A673 (cell line): ENCODE measurements around the gene ULBP1. TPM values are rescaled to one million over a fixed set of nuclear protein-coding genes. Genes with fewer than 3 reads are reported as not detected.
"Not testable (repeated sequence)": the region's sequence is repeated elsewhere in the genome, so short reads cannot be mapped to it uniquely, and the experiment has no call there.

Experiments
- BruUV-seq: library from RNA; stranded (reverse); fragments of 400-500 nt; replicated peaks from 2 replicates; lab custom pipeline; 2021; lab: Mats Ljungman, UMichigan
- CTCF ChIA-PET: fragments of 300-600 bp; sonication (Branson Sonifier 250); formaldehyde crosslinking; loops from one replicate; lab custom pipeline; 2022; ENCODE audit warnings: antibody characterized with exemption; lab: Charles Lee
- POLR2A ChIA-PET: fragments of 300-600 bp; sonication (Branson Sonifier 250); formaldehyde crosslinking; loops from one replicate; lab custom pipeline; 2022; ENCODE audit warnings: antibody characterized with exemption; ENCODE audit not compliant: low non-redundant PET; lab: Charles Lee
- DNase-seq: peaks from one replicate; pipeline ENCODE4 v3.0.0-alpha.2; 2015; ENCODE audit warnings: low spot score
- H3K27ac ChIP-seq: fragments of 200-600 bp; sonication (generic); 2 replicates; pipeline ENCODE4 v1.5.1; 2016; ENCODE audit warnings: mixed run types, low read depth, mild to moderate bottlenecking, mixed read lengths, antibody characterized with exemption, low read length; ENCODE audit not compliant: poor library complexity, severe bottlenecking
- H3K27me3 ChIP-seq: fragments of 200-600 bp; sonication (generic); replicated peaks from 2 replicates; pipeline ENCODE4 v1.6.1; 2017; ENCODE audit warnings: mixed run types, low read depth, mild to moderate bottlenecking, mixed read lengths, antibody characterized with exemption, low read length; ENCODE audit not compliant: insufficient read depth, poor library complexity
- H3K36me3 ChIP-seq: fragments of 200-600 bp; sonication (generic); 2 replicates; pipeline ENCODE4 v1.6.1; 2016; ENCODE audit warnings: mixed run types, mild to moderate bottlenecking, mixed read lengths, antibody characterized with exemption, low read length; ENCODE audit not compliant: insufficient read depth, poor library complexity, severe bottlenecking
- H3K4me1 ChIP-seq: fragments of 200-600 bp; sonication (generic); 2 replicates; pipeline ENCODE4 v1.6.1; 2017; ENCODE audit warnings: mixed run types, mild to moderate bottlenecking, mixed read lengths, antibody characterized with exemption, low read length; ENCODE audit not compliant: insufficient read depth, poor library complexity, severe bottlenecking
- H3K4me3 ChIP-seq: fragments of 200-600 bp; sonication (generic); 2 replicates; pipeline ENCODE4 v1.5.1; 2016; ENCODE audit warnings: low read depth, mixed run types, mild to moderate bottlenecking, mixed read lengths, low read length; ENCODE audit not compliant: poor library complexity, severe bottlenecking
- H3K9me3 ChIP-seq: fragments of 200-600 bp; sonication (generic); 2 replicates; pipeline ENCODE4 v1.6.1; 2016; ENCODE audit warnings: mixed run types, low read depth, mild to moderate bottlenecking, mixed read lengths, antibody characterized with exemption, low read length; ENCODE audit not compliant: poor library complexity, severe bottlenecking
- EZH2 ChIP-seq: fragments of 200-600 bp; sonication (generic); IDR thresholded peaks from 2 replicates; pipeline ENCODE4 v1.6.1; 2017; ENCODE audit warnings: borderline replicate concordance, low read depth, mild to moderate bottlenecking, mixed read lengths, antibody characterized with exemption, low read length; ENCODE audit not compliant: poor library complexity, severe bottlenecking
- intact Hi-C: fragments of 100-400 bp; cut with micrococcal nuclease; formaldehyde crosslinking; loops from one replicate; pipeline ENCODE4 v1.10.0; 2022; ENCODE audit not compliant: unreplicated experiment
- total RNA-seq: library from RNA; stranded (reverse); gene quantifications from 2 replicates; pipeline ENCODE4 v1.2.3, GENCODE V29; 2021
- TF ChIP-seq, protein P1 (sequence below): fragments of 300-800, 200-600 bp; sonication (generic); conservative IDR thresholded peaks from 2 replicates; pipeline ENCODE4 v1.5.1; 2017; ENCODE audit warnings: low read depth, mild to moderate bottlenecking, antibody characterized with exemption, low read length, moderate library complexity, mixed read lengths

Gene ULBP1
- total RNA-seq, 1 experiment from 2014 or later, result 5.2 TPM

DNA sequence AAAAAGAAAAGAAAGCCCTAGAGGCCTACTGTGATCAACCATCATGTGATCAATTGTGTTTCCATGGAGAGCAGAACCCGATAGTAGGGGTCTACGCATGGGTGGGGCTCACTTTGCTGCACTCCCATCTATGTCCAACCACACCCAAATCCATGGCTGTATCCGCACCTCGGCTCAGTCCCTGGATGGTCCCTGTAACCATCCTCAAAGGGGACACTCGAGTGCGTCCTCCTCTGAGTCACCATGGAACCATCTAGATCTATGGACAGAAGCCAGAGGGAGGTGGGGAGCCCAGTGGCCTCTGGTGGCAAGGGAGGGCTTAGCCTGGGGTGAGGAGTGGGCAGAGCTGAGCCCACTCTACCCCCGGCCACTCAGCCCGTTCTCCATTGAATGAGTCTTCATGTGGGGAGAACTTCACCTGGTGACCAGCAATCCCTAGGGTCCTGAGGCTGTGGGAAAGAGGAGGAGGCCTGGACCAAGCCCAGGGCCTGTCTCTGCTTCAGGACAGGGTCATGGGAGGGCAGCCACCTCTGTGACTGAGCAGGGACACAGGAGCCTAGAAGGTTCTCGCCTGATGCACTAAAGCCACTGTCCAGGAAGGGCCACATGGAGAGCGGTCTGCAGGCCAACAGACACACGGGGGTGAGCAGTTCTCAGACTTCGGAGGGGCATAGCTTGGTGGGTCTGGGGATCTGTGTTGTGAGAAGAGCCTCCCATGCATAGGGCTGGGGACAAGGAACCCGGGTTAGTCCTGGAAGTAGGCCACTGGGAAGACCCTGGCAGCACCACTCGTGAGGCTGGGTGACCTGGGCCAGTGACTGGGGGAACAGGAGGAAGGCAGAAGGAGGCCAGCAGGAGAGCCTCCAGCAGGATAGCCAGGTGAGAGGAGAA, 42.3 kb downstream of the ULBP1 start:
- POLR2A ChIA-PET, result interaction anchor here (0.5 kb wide), 1 partner anchor 176 kb away, joined by 28 read pairs; no protein-coding TSS in a partner anchor
- H3K4me3 ChIP-seq, result peak overlapping the region; percentile 79
- no peaks in the 10 kb centered on the region for H3K9me3 ChIP-seq
- CTCF ChIA-PET, result interaction anchor here (0.5 to 1.6 kb wide), 2 partner anchors 11 to 412 kb away, joined by 3 to 5 read pairs; no protein-coding TSS in a partner anchor
- intact Hi-C loops, result no loop called here
- no peak for DNase-seq
- no peaks in the 10 kb centered on the region for H3K4me1 ChIP-seq
- peaks cover 9% of the 10 kb centered on the region for H3K27me3 ChIP-seq
- BruUV-seq, result no TSS peak
- no peak for TF ChIP-seq EZH2
- TF ChIP-seq, protein P1, sequence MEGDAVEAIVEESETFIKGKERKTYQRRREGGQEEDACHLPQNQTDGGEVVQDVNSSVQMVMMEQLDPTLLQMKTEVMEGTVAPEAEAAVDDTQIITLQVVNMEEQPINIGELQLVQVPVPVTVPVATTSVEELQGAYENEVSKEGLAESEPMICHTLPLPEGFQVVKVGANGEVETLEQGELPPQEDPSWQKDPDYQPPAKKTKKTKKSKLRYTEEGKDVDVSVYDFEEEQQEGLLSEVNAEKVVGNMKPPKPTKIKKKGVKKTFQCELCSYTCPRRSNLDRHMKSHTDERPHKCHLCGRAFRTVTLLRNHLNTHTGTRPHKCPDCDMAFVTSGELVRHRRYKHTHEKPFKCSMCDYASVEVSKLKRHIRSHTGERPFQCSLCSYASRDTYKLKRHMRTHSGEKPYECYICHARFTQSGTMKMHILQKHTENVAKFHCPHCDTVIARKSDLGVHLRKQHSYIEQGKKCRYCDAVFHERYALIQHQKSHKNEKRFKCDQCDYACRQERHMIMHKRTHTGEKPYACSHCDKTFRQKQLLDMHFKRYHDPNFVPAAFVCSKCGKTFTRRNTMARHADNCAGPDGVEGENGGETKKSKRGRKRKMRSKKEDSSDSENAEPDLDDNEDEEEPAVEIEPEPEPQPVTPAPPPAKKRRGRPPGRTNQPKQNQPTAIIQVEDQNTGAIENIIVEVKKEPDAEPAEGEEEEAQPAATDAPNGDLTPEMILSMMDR, result no peak
- peak overlapping the region; percentile 58 for H3K27ac ChIP-seq
- H3K36me3 ChIP-seq, result no peaks in the 10 kb centered on the region

- CTCF ChIA-PET, result interaction anchor here (0.5 to 1.6 kb wide), 5 partner anchors 10 to 411 kb away, joined by 3 to 5 read pairs (median 3); no protein-coding TSS in a partner anchor
- POLR2A ChIA-PET, result interaction anchor here (0.5 kb wide), 1 partner anchor 177 kb away, joined by 28 read pairs; no protein-coding TSS in a partner anchor
- peak; percentile 31 for DNase-seq
- Histone ChIP-seq H3K9me3 (no peaks in the 10 kb centered on the region), H3K27ac (no peak overlapping the region), H3K36me3 (no peaks in the 10 kb centered on the region), H3K27me3 (peaks cover 19% of the 10 kb centered on the region), H3K4me3 (no peak overlapping the region), H3K4me1 (no peaks in the 10 kb centered on the region)
- intact Hi-C loops, result no loop called here
- no TSS peak for BruUV-seq
- TF ChIP-seq, protein P1, result peak; percentile 54
- TF ChIP-seq EZH2, result no peak
Observed at GRCh38 chr6:150006961-150007464, 43.3 kb downstream of the ULBP1 start.

- H3K4me1 ChIP-seq, result no peaks in the 10 kb centered on the region
- no peak overlapping the region for H3K4me3 ChIP-seq
- BruUV-seq, result no TSS peak
- intact Hi-C loops, result no loop called here
- DNase-seq, result no peak
- no peaks in the 10 kb centered on the region for H3K36me3 ChIP-seq
- TF ChIP-seq, protein P1, result no peak
- TF ChIP-seq EZH2, result no peak
- CTCF ChIA-PET, result no interaction called here
- POLR2A ChIA-PET, result no interaction called here
- H3K9me3 ChIP-seq, result no peaks in the 10 kb centered on the region
- H3K27ac ChIP-seq, result no peak overlapping the region
- peaks cover 33% of the 10 kb centered on the region for H3K27me3 ChIP-seq
Observed at GRCh38 chr6:150008588-150008987, 44.8 kb downstream of the ULBP1 start.

DNA sequence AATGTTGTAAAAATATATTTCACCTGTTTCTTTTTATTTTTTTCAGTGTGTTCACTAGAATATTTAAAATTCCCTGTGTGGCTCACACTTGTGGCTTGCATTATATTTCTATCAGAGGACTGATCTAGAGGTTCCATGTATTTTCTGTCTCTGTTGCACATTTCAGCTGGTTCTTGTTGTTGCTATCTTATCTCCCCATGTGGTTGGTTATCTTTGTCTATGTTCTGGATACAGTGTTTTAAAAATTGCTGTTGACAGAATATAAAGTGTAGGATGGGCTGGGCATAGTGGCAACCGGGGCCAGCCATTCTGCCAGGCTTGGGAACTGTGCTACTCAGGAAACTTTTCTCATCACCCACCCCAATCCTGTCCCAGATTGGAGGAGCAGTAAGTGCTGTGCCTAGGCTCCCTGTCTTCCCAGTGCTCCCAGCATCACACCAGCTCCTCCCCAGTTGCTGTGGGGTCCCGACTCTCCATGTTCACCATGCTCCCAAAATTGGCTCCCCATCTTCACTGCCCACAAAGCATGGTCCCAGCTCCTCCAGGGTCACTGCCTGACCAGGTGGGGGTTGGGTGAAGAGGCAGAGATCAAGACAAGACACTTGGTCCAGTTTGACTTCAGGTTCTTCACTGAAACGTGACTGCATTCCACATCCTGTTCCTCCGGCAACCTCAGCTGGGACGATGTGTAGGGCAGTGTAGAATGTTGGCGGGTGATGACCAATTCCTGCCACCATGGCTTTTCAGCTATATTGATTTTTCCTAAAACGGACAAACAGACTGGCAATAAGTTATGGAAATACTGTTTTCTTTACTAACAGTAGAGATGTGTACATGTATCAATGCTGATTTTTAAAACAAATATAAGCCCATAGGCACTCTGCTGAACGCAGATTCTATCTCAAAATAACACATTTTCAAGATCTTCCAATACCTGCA, 49.4 kb downstream of the ULBP1 start:
- intact Hi-C loops, H3K9me3 ChIP-seq, H3K4me3 ChIP-seq, CTCF ChIA-PET, H3K4me1 ChIP-seq, DNase-seq, H3K36me3 ChIP-seq, BruUV-seq, POLR2A ChIA-PET, H3K27ac ChIP-seq: not testable (repeated sequence)
- H3K27me3 ChIP-seq, result peaks cover 66% of the 10 kb centered on the region
